Stomach (tissue), 4 donors: ENCODE results near the gene SLC38A9.

ENCODE experiments used
- POLR2A ChIP-seq, 4 donors: fragments of 450-650 bp; IDR thresholded peaks; one replicate each; pipeline ENCODE4 v1.6.1; 2016; ENCODE audit warnings: antibody characterized with exemption in 4 of 4, control low read depth in 2 of 4, mild to moderate bottlenecking in 1 of 4, moderate library complexity in 1 of 4
- POLR2AphosphoS5 ChIP-seq, 3 donors: sonication (generic); formaldehyde crosslinking; IDR thresholded peaks; one replicate each; pipeline ENCODE4 v1.6.1; 2016; ENCODE audit warnings: antibody characterized with exemption in 3 of 3
- TF ChIP-seq, protein P1 (sequence below), 7 experiments: fragments of 450-650 bp in 4 of 7; fragments of 200-600 bp in 3 of 7; sonication (generic) in 3 of 7; IDR thresholded peaks; one replicate each; pipeline ENCODE4 v1.5.1; 2016 to 2019; ENCODE audit warnings: antibody characterized with exemption in 7 of 7, control low read depth in 2 of 7, mild to moderate bottlenecking in 1 of 7

DNA sequence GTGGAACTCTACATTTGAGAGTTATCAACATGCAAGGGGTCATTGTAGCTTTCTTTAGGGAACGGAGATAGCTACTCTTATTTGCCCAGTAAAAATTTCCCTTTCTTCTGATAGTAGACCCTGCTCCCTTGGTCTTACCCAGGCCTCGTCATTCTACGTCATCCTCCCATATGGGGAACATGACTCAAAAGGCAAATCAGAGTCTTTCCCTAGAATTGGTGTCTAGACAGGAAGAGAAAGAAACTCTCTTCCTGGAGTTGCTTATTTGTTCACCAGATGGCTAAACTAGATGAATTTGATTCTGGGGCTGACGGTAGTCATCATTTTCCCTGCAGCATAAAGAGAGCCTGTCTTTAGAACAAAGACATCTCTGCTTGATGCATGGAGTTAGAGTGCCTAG, 12.2 kb upstream of the SLC38A9 start:
- TF ChIP-seq POLR2A (IDR thresholded peaks at IDR 0.05) (no peak), POLR2AphosphoS5 (IDR thresholded peaks at IDR 0.05) (no peak)
- TF ChIP-seq, protein P1, sequence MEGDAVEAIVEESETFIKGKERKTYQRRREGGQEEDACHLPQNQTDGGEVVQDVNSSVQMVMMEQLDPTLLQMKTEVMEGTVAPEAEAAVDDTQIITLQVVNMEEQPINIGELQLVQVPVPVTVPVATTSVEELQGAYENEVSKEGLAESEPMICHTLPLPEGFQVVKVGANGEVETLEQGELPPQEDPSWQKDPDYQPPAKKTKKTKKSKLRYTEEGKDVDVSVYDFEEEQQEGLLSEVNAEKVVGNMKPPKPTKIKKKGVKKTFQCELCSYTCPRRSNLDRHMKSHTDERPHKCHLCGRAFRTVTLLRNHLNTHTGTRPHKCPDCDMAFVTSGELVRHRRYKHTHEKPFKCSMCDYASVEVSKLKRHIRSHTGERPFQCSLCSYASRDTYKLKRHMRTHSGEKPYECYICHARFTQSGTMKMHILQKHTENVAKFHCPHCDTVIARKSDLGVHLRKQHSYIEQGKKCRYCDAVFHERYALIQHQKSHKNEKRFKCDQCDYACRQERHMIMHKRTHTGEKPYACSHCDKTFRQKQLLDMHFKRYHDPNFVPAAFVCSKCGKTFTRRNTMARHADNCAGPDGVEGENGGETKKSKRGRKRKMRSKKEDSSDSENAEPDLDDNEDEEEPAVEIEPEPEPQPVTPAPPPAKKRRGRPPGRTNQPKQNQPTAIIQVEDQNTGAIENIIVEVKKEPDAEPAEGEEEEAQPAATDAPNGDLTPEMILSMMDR (IDR thresholded peaks at IDR 0.05): no peak
